Activated T-cell treated with anti-CD3 and anti-CD28 coated beads, Interleukin-2, amount 50 U/mL, for 72 hours (primary cell): Measurements from ENCODE around the gene TCF23. TPM values are rescaled to one million over a fixed set of nuclear protein-coding genes. Genes with fewer than 3 reads are reported as not detected.
A peak's percentile ranks its signal among the peaks of the same experiment; 100 is the strongest.
"Not testable (repeated sequence)": the region's sequence is repeated elsewhere in the genome, so short reads cannot be mapped to it uniquely, and the experiment has no call there.

Source experiments
- ATAC-seq, 2 donors: fragments of 150-1000 bp; cut with Tn5 transposase; replicated peaks in 1 of 2; 2 replicates each; pipeline ENCODE4 v1.10.0; 2021; ENCODE audit warnings: moderate library complexity in 2 of 2, mild to moderate bottlenecking in 1 of 2
- DNase-seq, 2 donors: peaks; one replicate each; pipeline ENCODE4 v3.0.0; 2021 to 2022; ENCODE audit warnings: mixed read lengths in 1 of 2
- H3K27ac Mint-ChIP-seq: one replicate; pipeline ENCODE4 v1.8.0; 2022; ENCODE audit warnings: mild to moderate bottlenecking, moderate library complexity, mixed read lengths
- H3K27me3 Mint-ChIP-seq: one replicate; pipeline ENCODE4 v1.8.0; 2022; ENCODE audit warnings: low read depth, mixed read lengths
- H3K36me3 Mint-ChIP-seq, 2 donors: one replicate each; pipeline ENCODE4 v1.8.0; 2022; ENCODE audit warnings: mixed read lengths in 2 of 2, mild to moderate bottlenecking in 1 of 2; ENCODE audit not compliant: insufficient read depth in 2 of 2
- H3K4me1 Mint-ChIP-seq: one replicate; pipeline ENCODE4 v1.8.0; 2022; ENCODE audit warnings: low read depth, mixed read lengths
- H3K4me3 Mint-ChIP-seq, 2 donors: one replicate each; pipeline ENCODE4 v1.8.0; 2022; ENCODE audit warnings: mild to moderate bottlenecking in 2 of 2, mixed read lengths in 2 of 2, moderate library complexity in 2 of 2
- H3K9me3 Mint-ChIP-seq, 2 donors: one replicate each; pipeline ENCODE4 v1.8.0; 2022; ENCODE audit warnings: mixed read lengths in 2 of 2
- total RNA-seq, 2 donors: library from RNA; stranded (reverse); gene quantifications; one replicate each; pipeline ENCODE4 v1.2.3, GENCODE V29; 2022

Gene TCF23
- not detected for total RNA-seq

- H3K27ac Mint-ChIP-seq, result no peak within 1 kb of the TSS
- no peaks in the 10 kb centered on the region for H3K36me3 Mint-ChIP-seq
- H3K27me3 Mint-ChIP-seq, result peaks cover 15% of the 10 kb centered on the region
- H3K4me1 Mint-ChIP-seq, result no peaks in the 10 kb centered on the region
- no peaks in the 10 kb centered on the region for H3K9me3 Mint-ChIP-seq
- no peak within 1 kb of the TSS for H3K4me3 Mint-ChIP-seq
- DNase-seq, result no peak
- ATAC-seq, result no peak
These were observed at the start of gene TCF23 for GRCh38 chr2:27148801-27149439. Gene TCF23, plus strand, starts transcription at chr2:27149004. Its CDS starts 130 bp downstream, at chr2:27149134.

- Mint-ChIP-seq H3K27ac (no peak overlapping the region), H3K4me3 (no peak overlapping the region), H3K9me3 (no peaks in the 10 kb centered on the region), H3K4me1 (peaks cover 16% of the 10 kb centered on the region), H3K27me3 (no peaks in the 10 kb centered on the region), H3K36me3 (no peaks in the 10 kb centered on the region)
- no peak for DNase-seq
- no peak for ATAC-seq
These were observed 49.4 kb upstream of the TCF23 start for GRCh38 chr2:27099334-27099955.

DNA sequence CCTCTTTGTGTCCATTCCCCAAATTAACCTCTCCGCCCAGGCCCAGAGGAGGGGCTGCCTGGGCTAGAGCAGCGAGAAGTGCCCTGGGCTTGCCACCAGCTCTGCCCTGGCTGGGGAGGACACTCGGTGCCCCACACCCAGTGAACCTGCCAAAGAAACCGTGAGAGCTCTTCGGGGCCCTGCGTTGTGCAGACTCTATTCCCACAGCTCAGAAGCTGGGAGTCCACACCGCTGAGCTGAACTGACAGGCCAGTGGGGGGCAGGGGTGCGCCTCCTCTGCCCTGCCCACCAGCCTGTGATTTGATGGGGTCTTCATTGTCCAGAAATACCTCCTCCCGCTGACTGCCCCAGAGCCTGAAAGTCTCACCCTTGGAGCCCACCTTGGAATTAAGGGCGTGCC, 48.8 kb upstream of the TCF23 start:
- Mint-ChIP-seq H3K4me3 (no peak overlapping the region), H3K4me1 (peaks cover 16% of the 10 kb centered on the region), H3K27me3 (no peaks in the 10 kb centered on the region), H3K36me3 (no peaks in the 10 kb centered on the region), H3K9me3 (no peaks in the 10 kb centered on the region), H3K27ac (no peak overlapping the region)
- ATAC-seq (no peak), DNase-seq (no peak)

DNA sequence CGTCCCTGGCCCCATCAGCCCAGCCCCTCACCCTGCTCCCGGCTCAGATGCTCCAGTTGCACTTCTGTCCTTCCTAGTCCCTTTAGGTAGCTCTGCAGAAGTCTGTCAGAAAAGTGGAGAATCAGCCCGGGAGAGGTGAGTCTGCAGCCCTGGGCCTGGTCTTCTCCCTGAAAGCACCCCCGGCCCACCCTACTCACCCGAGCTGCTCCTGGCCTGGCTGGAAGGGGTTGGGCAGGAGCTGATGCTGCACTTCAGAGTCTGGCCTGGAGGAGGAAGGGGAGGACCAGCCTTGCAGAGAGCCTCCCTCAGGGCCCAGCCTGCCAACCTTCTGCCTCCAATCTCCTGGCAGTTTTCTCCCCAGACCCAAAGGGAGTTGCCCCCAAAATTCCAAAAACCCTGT, 46.5 kb upstream of the TCF23 start:
- Mint-ChIP-seq H3K4me3 (no peak overlapping the region), H3K4me1 (no peaks in the 10 kb centered on the region), H3K27me3 (no peaks in the 10 kb centered on the region), H3K9me3 (no peaks in the 10 kb centered on the region), H3K27ac (no peak overlapping the region), H3K36me3 (no peaks in the 10 kb centered on the region)
- no peak for DNase-seq
- no peak for ATAC-seq

GRCh38 chr2:27105981-27106380, 42.8 kb upstream of the TCF23 start:
- no peak for DNase-seq
- Mint-ChIP-seq H3K4me1 (no peaks in the 10 kb centered on the region), H3K9me3 (no peaks in the 10 kb centered on the region), H3K27ac (no peak overlapping the region), H3K27me3 (no peaks in the 10 kb centered on the region), H3K36me3 (no peaks in the 10 kb centered on the region), H3K4me3 (no peak overlapping the region)
- ATAC-seq, result no peak

GRCh38 chr2:27108221-27108620, 40.6 kb upstream of the TCF23 start:
- H3K27ac Mint-ChIP-seq, result no peak overlapping the region
- H3K9me3 Mint-ChIP-seq, result no peaks in the 10 kb centered on the region
- DNase-seq, result no peak

GRCh38 chr2:27109083-27109482, 39.7 kb upstream of the TCF23 start:
- H3K4me3 Mint-ChIP-seq, result no peak overlapping the region

More at GRCh38 chr2:27108221-27108620, 40.6 kb upstream of the TCF23 start:
- Mint-ChIP-seq H3K4me3 (no peak overlapping the region), H3K36me3 (no peaks in the 10 kb centered on the region), H3K4me1 (no peaks in the 10 kb centered on the region), H3K27me3 (no peaks in the 10 kb centered on the region)
- no peak for ATAC-seq

GRCh38 chr2:27110603-27111352, 38.0 kb upstream of the TCF23 start:
- not testable (repeated sequence) for ATAC-seq, H3K36me3 Mint-ChIP-seq, H3K27me3 Mint-ChIP-seq

More at GRCh38 chr2:27109083-27109482, 39.7 kb upstream of the TCF23 start:
- Mint-ChIP-seq H3K36me3 (no peaks in the 10 kb centered on the region), H3K27ac (no peak overlapping the region), H3K27me3 (no peaks in the 10 kb centered on the region), H3K9me3 (no peaks in the 10 kb centered on the region), H3K4me1 (no peaks in the 10 kb centered on the region)
- ATAC-seq, result no peak
- DNase-seq, result no peak

GRCh38 chr2:27111392-27112078, 37.3 kb upstream of the TCF23 start:
- ATAC-seq, H3K4me1 Mint-ChIP-seq, H3K36me3 Mint-ChIP-seq, H3K9me3 Mint-ChIP-seq, H3K4me3 Mint-ChIP-seq, DNase-seq, H3K27ac Mint-ChIP-seq, H3K27me3 Mint-ChIP-seq: not testable (repeated sequence)

More at GRCh38 chr2:27110603-27111352, 38.0 kb upstream of the TCF23 start:
- H3K4me1 Mint-ChIP-seq, H3K9me3 Mint-ChIP-seq, H3K27ac Mint-ChIP-seq, DNase-seq: not testable (repeated sequence)
- H3K4me3 Mint-ChIP-seq, result peak overlapping the region in 1 of 2 donors; percentile 13

- Mint-ChIP-seq H3K4me3 (no peak overlapping the region), H3K27me3 (peaks cover 19% of the 10 kb centered on the region), H3K27ac (peak overlapping the region; percentile 4), H3K36me3 (no peaks in the 10 kb centered on the region), H3K4me1 (peaks cover 7% of the 10 kb centered on the region), H3K9me3 (no peaks in the 10 kb centered on the region)
- ATAC-seq (no peak), DNase-seq (no peak)
These were observed 33.3 kb upstream of the TCF23 start for GRCh38 chr2:27115519-27115918.

GRCh38 chr2:27117995-27118524, 30.7 kb upstream of the TCF23 start:
- no peak for ATAC-seq
- peak overlapping the region in 1 of 2 donors; percentile 68 for H3K4me3 Mint-ChIP-seq
- H3K9me3 Mint-ChIP-seq, result no peaks in the 10 kb centered on the region
- H3K27me3 Mint-ChIP-seq, result peaks cover 41% of the 10 kb centered on the region
- DNase-seq, result no peak
- peaks cover 13% of the 10 kb centered on the region for H3K4me1 Mint-ChIP-seq
- H3K27ac Mint-ChIP-seq, result no peak overlapping the region
- no peaks in the 10 kb centered on the region for H3K36me3 Mint-ChIP-seq

DNA sequence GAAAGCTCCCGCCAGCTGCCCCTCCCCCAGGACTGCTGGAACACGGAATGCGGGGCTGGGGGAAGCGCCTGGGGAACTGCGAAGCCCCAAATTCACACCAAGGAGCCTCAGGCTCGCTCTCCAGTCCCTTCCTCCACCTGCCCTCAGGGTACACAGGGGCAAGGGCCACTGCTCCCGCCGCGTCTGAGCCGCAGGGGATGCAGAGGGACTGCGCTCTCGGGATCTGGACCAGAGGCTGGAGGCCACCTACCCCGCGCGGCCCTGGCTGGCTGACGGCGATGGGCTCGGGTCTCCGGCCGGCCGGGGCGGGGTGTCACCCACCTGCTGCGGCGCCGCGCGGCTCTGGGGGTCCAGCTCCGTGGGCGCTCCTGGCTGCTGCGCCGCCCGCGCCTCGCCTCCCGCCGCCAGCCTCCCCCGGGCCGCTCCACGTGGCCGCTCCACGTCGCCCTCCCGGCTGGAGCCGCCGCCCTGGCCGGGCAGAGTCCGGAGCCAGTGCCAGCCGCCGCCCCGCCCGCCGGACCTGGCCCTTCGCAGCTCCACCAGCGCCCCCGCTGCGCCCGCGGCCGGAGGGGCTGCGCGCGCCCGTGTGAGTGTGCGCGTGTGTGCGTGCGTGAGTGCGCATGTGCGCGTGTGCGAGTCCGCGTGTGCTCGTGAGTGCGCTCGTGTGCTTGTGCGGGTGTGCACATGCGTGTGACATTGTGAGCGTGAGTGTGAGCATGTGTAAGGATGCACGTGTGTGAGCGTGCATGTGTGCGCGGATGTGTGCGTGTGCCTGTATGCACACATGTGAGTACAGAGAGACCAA, 30.1 kb upstream of the TCF23 start, which contains the start of gene CGREF1:
TSS of gene CGREF1 (minus strand) at position 604 of the 805 bp plus-strand sequence. CDS start 14,762 bp downstream, outside the sequence.
- Mint-ChIP-seq H3K36me3 (no peaks in the 10 kb centered on the region), H3K4me1 (peaks cover 17% of the 10 kb centered on the region), H3K9me3 (no peaks in the 10 kb centered on the region), H3K27me3 (peaks cover 41% of the 10 kb centered on the region), H3K27ac (no peak within 1 kb of the TSS), H3K4me3 (peak within 1 kb of the TSS; percentile 77 to 82)
- ATAC-seq, result peak; percentile 21 to 26
- DNase-seq, result no peak
